ENCODE measurements around the gene ZNF700.

GRCh38 chr19:11905928-11906327 lies 19.0 kb upstream of the ZNF700 start:
- TF ChIP-seq CTCF (IDR thresholded peaks at IDR 0.05; ENCODE audit: insufficient read depth, low read length, poor library complexity, severe bottlenecking) (no peak), EZH2phosphoT487 (conservative IDR thresholded peaks at IDR 0.05; ENCODE audit: low read length) (no peak)
